ENCODE data around the gene LRRC74B. TPM values are rescaled to one million over a fixed set of nuclear protein-coding genes. Genes with fewer than 3 reads are reported as not detected.
"Not testable (repeated sequence)": the region's sequence is repeated elsewhere in the genome, so short reads cannot be mapped to it uniquely, and the experiment has no call there.

Gene LRRC74B
- total RNA-seq, 3 donors from 2014 or later = not detected

DNA sequence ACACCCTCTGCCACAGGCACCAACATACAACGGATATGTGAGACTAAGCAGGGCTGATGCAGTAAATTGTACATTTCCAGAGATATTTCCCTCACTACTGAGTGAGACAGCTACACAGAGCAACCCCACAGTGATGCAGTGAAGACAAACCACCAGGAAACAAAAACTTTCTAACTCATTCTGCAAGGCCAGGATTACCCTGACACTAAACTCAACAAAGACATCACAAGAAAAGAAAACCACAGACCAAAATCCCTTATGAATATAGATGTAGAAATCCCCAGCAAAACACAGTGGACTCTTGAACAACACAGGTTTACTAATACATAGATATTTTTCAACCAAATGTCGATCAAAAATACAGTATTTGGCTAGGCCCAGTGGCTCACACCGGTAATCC, 11.9 kb upstream of the LRRC74B start:
- peak in 1 of 2 donors; percentile 23 for ATAC-seq
- H3K36me3 Mint-ChIP-seq (ENCODE audit: insufficient read depth) = no peaks in the 10 kb centered on the region

GRCh38 chr22:21034989-21035388, 10.8 kb upstream of the LRRC74B start:
- Mint-ChIP-seq H3K4me3 (no peak overlapping the region), H3K4me1 (ENCODE audit: low read depth) (no peaks in the 10 kb centered on the region), H3K27me3 (ENCODE audit: low read depth) (peaks cover 28% of the 10 kb centered on the region), H3K9me3 (no peaks in the 10 kb centered on the region), H3K36me3 (ENCODE audit: insufficient read depth) (no peaks in the 10 kb centered on the region)
- DNase-seq (no peak), ATAC-seq (no peak)

More for the DNA sequence above, 11.9 kb upstream of the LRRC74B start:
- H3K4me3 Mint-ChIP-seq = no peak overlapping the region
- H3K27me3 Mint-ChIP-seq (ENCODE audit: low read depth) = peaks cover 35% of the 10 kb centered on the region
- H3K4me1 Mint-ChIP-seq (ENCODE audit: low read depth) = no peaks in the 10 kb centered on the region
- DNase-seq = no peak
- no peaks in the 10 kb centered on the region for H3K9me3 Mint-ChIP-seq

GRCh38 chr22:21038405-21038804, 7.3 kb upstream of the LRRC74B start:
- Mint-ChIP-seq H3K27me3 (ENCODE audit: low read depth) (peaks cover 16% of the 10 kb centered on the region), H3K4me1 (ENCODE audit: low read depth) (peaks cover 4% of the 10 kb centered on the region)
- no peak for ATAC-seq

GRCh38 chr22:21039158-21039557, 6.6 kb upstream of the LRRC74B start:
- H3K4me1 Mint-ChIP-seq (ENCODE audit: low read depth); H3K4me3 Mint-ChIP-seq; DNase-seq; ATAC-seq; H3K9me3 Mint-ChIP-seq; H3K36me3 Mint-ChIP-seq (ENCODE audit: insufficient read depth): not testable (repeated sequence)
- peaks cover 20% of the 10 kb centered on the region for H3K27me3 Mint-ChIP-seq (ENCODE audit: low read depth)

More at GRCh38 chr22:21038405-21038804, 7.3 kb upstream of the LRRC74B start:
- Mint-ChIP-seq H3K36me3 (ENCODE audit: insufficient read depth) (no peaks in the 10 kb centered on the region), H3K4me3 (no peak overlapping the region), H3K9me3 (no peaks in the 10 kb centered on the region)
- DNase-seq = no peak

DNA sequence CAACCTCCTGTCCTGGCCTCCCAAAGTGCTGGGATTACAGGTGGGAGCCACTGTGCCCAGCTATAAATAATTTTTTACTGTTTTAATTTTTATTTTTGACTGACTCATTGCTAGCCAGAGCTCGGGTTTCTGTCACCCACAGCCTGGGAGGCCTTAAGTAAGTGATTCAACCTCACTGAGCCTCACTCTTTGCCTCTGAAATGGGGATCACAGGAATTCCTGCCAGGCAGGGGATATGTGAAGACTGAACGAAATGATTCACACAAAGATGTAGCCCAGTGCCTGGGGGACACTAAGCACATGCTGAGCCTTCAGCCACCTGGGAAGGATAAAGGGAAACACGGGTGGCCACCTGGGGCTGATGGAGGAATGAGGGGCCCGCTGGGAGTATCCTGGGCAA, 3.8 kb upstream of the LRRC74B start:
- Mint-ChIP-seq H3K4me1 (ENCODE audit: low read depth) (peaks cover 27% of the 10 kb centered on the region), H3K27me3 (ENCODE audit: low read depth) (peaks cover 25% of the 10 kb centered on the region), H3K4me3 (no peak overlapping the region), H3K9me3 (no peaks in the 10 kb centered on the region), H3K36me3 (ENCODE audit: insufficient read depth) (no peaks in the 10 kb centered on the region)
- DNase-seq (no peak), ATAC-seq (no peak)

DNA sequence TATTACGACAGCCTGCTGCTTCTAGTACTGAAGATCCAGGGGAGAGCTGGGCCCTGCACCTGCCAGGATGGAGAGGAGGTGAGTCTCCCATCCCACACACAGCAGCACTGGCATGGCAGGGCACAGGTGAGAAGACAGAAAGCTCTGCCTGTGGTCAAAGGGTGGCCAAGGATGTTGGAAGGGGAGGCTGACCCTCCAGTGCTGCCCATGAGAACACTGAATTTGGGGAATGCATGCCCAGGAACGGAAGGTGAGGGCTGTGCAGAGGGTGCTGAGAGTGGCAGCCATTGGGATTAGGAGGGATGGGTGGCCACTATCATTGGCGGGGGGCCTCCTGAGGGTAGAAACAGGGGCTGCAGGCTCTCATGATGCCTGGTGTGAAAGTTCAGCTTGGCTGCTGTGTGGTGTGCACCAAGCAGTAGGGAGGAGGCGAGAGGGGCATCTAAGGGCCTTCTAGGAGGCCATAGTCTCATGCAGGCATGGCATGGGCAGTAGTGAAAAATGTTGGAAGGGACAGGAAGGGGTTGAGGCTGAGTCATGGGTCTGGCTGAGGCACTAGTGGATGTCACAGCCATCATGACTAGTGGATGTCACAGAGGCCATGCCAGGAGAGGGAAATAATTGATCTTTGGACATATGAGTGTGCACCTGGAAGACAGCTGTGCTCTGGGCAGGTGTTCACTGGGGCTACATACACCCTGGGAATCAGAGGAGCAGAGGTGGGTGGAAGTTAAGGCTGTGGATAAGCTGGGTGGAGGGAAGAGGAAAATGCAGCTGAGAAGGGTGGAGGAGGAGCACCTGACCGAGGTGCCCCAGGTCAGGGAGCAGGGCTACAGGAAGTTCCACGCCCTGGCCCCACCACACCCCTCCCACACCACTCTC, 2.5 kb upstream of the LRRC74B start:
- H3K36me3 Mint-ChIP-seq (ENCODE audit: insufficient read depth) = no peaks in the 10 kb centered on the region
- no peak for ATAC-seq
- no peak for DNase-seq
- peaks cover 25% of the 10 kb centered on the region for H3K27me3 Mint-ChIP-seq (ENCODE audit: low read depth)
- no peaks in the 10 kb centered on the region for H3K9me3 Mint-ChIP-seq
- H3K4me3 Mint-ChIP-seq = no peak overlapping the region
- peaks cover 27% of the 10 kb centered on the region for H3K4me1 Mint-ChIP-seq (ENCODE audit: low read depth)

DNA sequence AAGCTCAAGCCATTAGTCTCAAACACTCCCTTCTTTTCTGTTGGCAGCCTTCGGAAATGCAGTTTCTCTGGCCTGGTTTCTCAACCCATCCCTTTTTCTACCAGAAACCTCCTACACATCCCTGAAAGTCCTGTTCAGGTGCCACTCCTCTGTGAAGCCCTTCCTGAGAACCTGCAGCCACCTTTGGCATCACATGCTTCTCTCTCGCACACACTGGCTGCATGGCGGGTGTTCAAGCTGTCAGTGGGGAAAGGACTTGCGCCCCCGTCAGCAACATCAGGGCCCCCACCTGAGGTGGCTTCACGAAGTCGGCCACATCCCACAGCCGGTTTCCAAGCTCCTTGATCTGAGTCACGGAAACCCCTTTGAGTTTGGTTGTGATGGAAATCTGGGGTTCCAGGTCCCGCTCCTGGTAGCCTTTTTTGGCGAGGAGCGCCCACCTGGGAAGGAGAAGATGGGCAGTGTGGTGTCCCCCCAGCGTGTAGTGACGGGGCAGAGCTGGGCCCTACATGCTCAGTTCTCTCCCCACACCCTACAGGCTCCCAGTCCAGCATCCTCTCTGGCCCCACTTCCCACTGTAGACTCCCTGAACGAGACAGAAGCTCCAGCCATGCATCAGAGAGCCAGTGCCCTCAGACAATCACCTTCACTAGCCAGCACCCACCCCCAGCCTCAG, 1.7 kb upstream of the LRRC74B start:
- no peak overlapping the region for H3K4me3 Mint-ChIP-seq
- no peaks in the 10 kb centered on the region for H3K36me3 Mint-ChIP-seq (ENCODE audit: insufficient read depth)
- H3K9me3 Mint-ChIP-seq = no peaks in the 10 kb centered on the region
- ATAC-seq = no peak
- no peak for DNase-seq
- peaks cover 25% of the 10 kb centered on the region for H3K27me3 Mint-ChIP-seq (ENCODE audit: low read depth)
- H3K4me1 Mint-ChIP-seq (ENCODE audit: low read depth) = peaks cover 27% of the 10 kb centered on the region

- ATAC-seq = peak; percentile 47 to 48
- peaks cover 27% of the 10 kb centered on the region for H3K4me1 Mint-ChIP-seq (ENCODE audit: low read depth)
- peaks cover 21% of the 10 kb centered on the region for H3K27me3 Mint-ChIP-seq (ENCODE audit: low read depth)
- H3K9me3 Mint-ChIP-seq = no peaks in the 10 kb centered on the region
- H3K36me3 Mint-ChIP-seq (ENCODE audit: insufficient read depth) = no peaks in the 10 kb centered on the region
- no peak for DNase-seq
- H3K4me3 Mint-ChIP-seq = peak overlapping the region; percentile 59
Measured at GRCh38 chr22:21044931-21045584, 688 bp upstream of the LRRC74B start.

- no peak overlapping the region for H3K4me3 Mint-ChIP-seq
- H3K9me3 Mint-ChIP-seq = no peaks in the 10 kb centered on the region
- ATAC-seq (no peak), DNase-seq (no peak)
- no peaks in the 10 kb centered on the region for H3K36me3 Mint-ChIP-seq (ENCODE audit: insufficient read depth)
- peaks cover 27% of the 10 kb centered on the region for H3K4me1 Mint-ChIP-seq (ENCODE audit: low read depth)
- peaks cover 21% of the 10 kb centered on the region for H3K27me3 Mint-ChIP-seq (ENCODE audit: low read depth)
Measured at GRCh38 chr22:21047035-21047661, 1.4 kb downstream of the LRRC74B start.

DNA sequence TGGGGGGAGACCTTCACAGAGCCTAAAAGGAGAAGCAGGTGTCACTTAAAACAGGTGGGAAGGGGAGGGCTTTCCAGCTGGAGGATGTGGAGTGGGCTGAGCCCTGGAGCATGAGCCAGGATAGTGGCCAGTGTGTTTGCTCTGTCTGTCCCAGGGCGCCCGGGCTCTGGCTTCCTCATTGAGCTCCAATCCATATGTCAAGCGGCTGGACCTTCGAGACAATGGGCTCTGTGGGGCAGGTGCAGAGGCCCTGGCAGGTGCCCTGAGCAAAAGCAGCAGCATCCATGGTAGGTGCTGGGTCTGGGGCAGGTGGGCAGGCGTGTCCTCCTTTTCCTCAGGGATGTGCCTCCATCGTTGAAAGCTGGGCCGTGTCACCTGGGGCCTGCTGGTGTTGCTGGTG, 2.0 kb downstream of the LRRC74B start:
- no peak for DNase-seq
- H3K9me3 Mint-ChIP-seq = no peaks in the 10 kb centered on the region
- peaks cover 27% of the 10 kb centered on the region for H3K4me1 Mint-ChIP-seq (ENCODE audit: low read depth)
- no peak overlapping the region for H3K4me3 Mint-ChIP-seq
- ATAC-seq = no peak
- H3K36me3 Mint-ChIP-seq (ENCODE audit: insufficient read depth) = no peaks in the 10 kb centered on the region
- peaks cover 19% of the 10 kb centered on the region for H3K27me3 Mint-ChIP-seq (ENCODE audit: low read depth)

- ATAC-seq; H3K4me3 Mint-ChIP-seq; DNase-seq; H3K36me3 Mint-ChIP-seq (ENCODE audit: insufficient read depth); H3K9me3 Mint-ChIP-seq: not testable (repeated sequence)
- Mint-ChIP-seq H3K27me3 (ENCODE audit: low read depth) (peaks cover 12% of the 10 kb centered on the region), H3K4me1 (ENCODE audit: low read depth) (peaks cover 22% of the 10 kb centered on the region)
Measured at GRCh38 chr22:21048448-21048847, 2.7 kb downstream of the LRRC74B start.

DNA sequence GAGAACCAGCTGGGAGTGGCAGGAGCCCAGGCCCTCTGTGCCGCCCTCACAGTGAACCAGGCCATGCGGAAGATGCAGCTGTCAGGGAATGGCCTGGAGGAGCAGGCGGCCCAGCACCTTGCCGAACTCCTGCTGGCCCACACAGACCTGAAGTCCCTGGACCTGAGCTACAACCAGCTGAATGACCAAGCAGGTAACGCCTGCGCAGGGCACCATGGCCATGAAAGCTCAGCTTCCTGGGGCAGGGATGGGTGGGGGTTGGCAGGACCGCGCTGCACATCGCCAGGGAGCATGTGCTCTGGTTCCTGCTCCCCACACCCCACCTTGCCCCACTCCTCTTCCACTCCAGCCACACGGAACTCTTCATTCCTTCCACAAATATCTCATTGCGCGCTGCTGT, 3.2 kb downstream of the LRRC74B start:
- peaks cover 18% of the 10 kb centered on the region for H3K4me1 Mint-ChIP-seq (ENCODE audit: low read depth)
- H3K4me3 Mint-ChIP-seq; ATAC-seq; DNase-seq; H3K36me3 Mint-ChIP-seq (ENCODE audit: insufficient read depth); H3K27me3 Mint-ChIP-seq (ENCODE audit: low read depth); H3K9me3 Mint-ChIP-seq: not testable (repeated sequence)

DNA sequence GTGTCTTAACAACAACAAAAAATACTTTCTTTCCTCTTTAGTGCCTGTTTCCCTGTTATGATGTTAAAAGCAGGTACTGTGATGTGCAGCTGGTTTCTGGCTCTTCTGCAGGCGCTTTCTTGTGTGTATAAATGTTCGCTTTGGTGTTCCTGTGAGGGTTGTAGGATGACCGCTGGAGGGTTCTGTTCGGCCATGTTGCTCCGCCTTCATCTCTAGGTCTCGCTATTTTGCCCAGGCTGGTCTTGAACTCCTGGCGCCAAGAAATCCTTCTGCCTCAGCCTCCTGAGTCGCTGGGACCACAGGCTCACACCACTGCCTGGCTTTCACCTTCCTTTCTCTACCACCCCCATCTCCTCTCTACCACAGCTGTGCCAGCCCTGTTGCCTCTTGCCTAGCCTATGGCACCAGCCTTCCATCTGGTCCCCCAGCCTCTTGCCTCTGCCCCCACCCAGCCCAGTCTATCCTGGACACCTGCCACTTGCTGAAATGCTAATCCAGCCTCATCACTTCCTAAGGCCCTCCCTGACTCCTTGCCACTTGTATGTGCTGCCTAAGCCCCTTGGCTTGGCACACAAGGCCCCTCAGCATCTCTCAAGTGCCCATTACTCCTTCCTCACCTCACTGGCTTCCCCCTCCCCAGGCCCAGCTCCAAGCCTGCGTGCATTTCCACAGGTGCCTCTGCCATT, 5.5 kb downstream of the LRRC74B start:
- Mint-ChIP-seq H3K27me3 (ENCODE audit: low read depth) (peaks cover 1% of the 10 kb centered on the region), H3K4me1 (ENCODE audit: low read depth) (peaks cover 9% of the 10 kb centered on the region), H3K9me3 (no peaks in the 10 kb centered on the region), H3K4me3 (no peak overlapping the region), H3K36me3 (ENCODE audit: insufficient read depth) (no peaks in the 10 kb centered on the region)
- ATAC-seq = no peak
- DNase-seq = no peak

Measured in activated T-cell treated with anti-CD3 and anti-CD28 coated beads, Interleukin-2, amount 50 U/mL, for 4 hours (primary cell).